Measurements from ENCODE around the gene ZEB2.

ZEB2 gene

DNA sequence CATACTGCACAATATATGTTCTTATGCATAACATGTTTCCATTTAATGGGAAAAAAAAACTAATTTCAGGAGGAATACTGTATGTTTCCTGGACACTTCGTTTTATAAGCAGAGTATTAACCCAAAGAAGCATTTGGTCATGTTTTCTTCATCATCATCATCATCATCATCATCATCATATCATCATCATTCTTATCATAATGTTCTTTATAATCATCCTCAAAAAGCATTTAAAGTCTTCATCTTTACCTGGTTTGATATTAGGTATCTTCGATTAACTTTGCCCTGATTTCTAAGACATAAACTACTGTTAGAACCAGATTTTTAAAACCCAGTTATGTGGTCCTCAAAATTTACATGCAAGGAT is 47.9 kb downstream of the ZEB2 start:
- no peak overlapping the region for H3K9ac ChIP-seq (ENCODE audit: low read depth, low read length)
- H3K4me3 ChIP-seq (ENCODE audit: low read depth, low read length) = no peak overlapping the region
- H3K27me3 ChIP-seq (ENCODE audit: control insufficient read depth, insufficient read depth, low read length) = no peaks in the 10 kb centered on the region
- H3K9me3 ChIP-seq (ENCODE audit: control insufficient read depth, insufficient read depth, low read length) = no peaks in the 10 kb centered on the region
- H3K36me3 ChIP-seq (ENCODE audit: control insufficient read depth, insufficient read depth, low read length) = no peaks in the 10 kb centered on the region
- peaks cover 33% of the 10 kb centered on the region for H3K4me1 ChIP-seq (ENCODE audit: control insufficient read depth, insufficient read depth, low read length)

DNA sequence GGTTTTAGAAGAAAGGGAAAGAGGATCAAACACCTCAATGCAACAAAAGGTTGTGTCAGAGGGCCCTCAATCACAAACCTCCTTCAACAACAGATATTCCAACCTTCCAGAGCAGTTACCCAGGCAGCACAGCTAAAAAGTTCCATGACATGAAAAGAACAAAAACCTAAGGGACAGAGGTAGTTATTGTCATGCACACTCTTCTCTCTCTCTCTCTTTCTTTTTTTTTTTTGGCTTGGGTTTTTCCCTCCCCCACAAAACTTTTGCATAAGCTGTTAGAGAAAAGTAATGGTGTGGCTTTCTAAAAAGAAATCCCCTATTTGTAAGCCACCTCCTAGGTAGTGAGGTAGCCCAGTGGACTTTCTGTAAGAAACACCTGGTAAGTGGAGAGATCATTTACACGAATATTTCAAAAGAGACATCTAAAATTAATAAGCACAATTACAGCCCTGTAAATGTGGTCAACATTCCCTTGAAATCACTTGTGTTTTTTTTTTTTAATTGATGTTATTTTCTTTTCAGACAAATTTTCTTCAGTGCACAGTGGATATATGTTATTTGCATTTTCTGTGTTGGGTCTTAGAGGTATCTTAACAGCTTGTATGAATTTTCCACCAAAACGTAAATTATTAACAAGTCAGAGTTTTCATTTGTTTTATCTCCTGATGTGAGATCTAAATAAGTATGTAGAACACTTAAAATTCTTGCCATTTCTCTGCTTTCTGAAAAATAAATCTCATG is 48.4 kb downstream of the ZEB2 start:
- Histone ChIP-seq H3K36me3 (ENCODE audit: control insufficient read depth, insufficient read depth, low read length) (no peaks in the 10 kb centered on the region), H3K4me3 (ENCODE audit: low read depth, low read length) (no peak overlapping the region), H3K4me1 (ENCODE audit: control insufficient read depth, insufficient read depth, low read length) (peaks cover 32% of the 10 kb centered on the region), H3K9me3 (ENCODE audit: control insufficient read depth, insufficient read depth, low read length) (no peaks in the 10 kb centered on the region), H3K9ac (ENCODE audit: low read depth, low read length) (no peak overlapping the region), H3K27me3 (ENCODE audit: control insufficient read depth, insufficient read depth, low read length) (no peaks in the 10 kb centered on the region)

DNA sequence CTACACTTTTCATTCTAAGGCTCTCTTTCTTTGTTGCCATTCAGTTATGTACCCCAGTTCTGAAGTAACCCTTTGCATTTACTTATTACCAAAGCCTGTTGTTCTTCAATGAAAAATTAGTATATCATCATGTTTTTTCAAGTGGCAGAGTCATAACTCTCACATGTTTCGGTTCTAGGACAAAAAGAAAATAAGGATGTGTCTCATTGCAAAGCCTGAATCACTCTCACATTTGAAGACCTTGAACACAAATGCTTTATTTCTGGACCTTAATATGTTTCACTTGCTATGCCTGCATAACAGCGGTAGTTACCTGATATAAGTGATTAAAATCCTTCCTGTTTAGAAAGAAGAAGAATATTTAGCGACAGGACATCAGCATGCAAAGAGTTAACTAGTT is 49.1 kb downstream of the ZEB2 start:
- Histone ChIP-seq H3K36me3 (ENCODE audit: control insufficient read depth, insufficient read depth, low read length) (no peaks in the 10 kb centered on the region), H3K4me3 (ENCODE audit: low read depth, low read length) (no peak overlapping the region), H3K27me3 (ENCODE audit: control insufficient read depth, insufficient read depth, low read length) (no peaks in the 10 kb centered on the region), H3K9ac (ENCODE audit: low read depth, low read length) (no peak overlapping the region), H3K9me3 (ENCODE audit: control insufficient read depth, insufficient read depth, low read length) (no peaks in the 10 kb centered on the region), H3K4me1 (ENCODE audit: control insufficient read depth, insufficient read depth, low read length) (peaks cover 28% of the 10 kb centered on the region)

DNA sequence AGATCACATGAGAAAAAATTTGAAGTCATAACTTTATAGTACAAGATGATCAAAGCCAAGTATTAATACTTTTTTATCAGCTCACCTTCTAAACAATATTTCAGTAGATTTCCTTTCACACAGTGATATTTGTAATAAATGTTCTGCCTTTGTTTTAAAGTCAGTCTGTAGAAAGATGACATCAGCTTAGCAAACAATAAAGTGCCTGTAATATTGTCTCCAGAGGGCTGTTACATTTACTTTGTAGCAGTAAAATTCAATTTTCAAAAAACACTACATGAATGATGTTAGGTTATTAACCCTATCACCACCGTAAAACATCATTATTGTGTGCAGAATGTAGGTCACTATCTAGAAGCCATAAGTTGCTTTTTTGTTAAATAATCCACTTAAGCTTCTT is 49.6 kb downstream of the ZEB2 start:
- no peak overlapping the region for H3K9ac ChIP-seq (ENCODE audit: low read depth, low read length)
- H3K4me3 ChIP-seq (ENCODE audit: low read depth, low read length) = no peak overlapping the region
- peaks cover 28% of the 10 kb centered on the region for H3K4me1 ChIP-seq (ENCODE audit: control insufficient read depth, insufficient read depth, low read length)
- H3K9me3 ChIP-seq (ENCODE audit: control insufficient read depth, insufficient read depth, low read length) = no peaks in the 10 kb centered on the region
- H3K27me3 ChIP-seq (ENCODE audit: control insufficient read depth, insufficient read depth, low read length) = no peaks in the 10 kb centered on the region
- H3K36me3 ChIP-seq (ENCODE audit: control insufficient read depth, insufficient read depth, low read length) = no peaks in the 10 kb centered on the region

DNA sequence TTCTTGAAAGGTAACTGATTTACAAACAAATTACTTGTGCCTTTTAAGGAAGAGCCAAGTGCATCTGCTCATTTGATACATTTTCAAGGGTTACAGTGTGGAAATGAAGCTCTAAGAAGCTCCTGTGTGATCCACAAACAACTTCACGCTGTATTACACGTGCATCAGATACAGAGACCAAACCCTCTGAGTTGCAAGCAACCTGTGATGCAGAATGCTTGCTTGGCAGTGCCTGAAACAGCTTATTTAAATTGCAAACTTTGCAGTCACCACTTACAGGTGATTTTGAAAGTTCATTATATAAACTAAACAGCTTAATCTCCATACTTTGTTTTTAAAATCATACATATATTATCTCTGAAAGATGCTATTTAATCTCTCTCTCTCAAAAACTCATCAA is 50.1 kb downstream of the ZEB2 start:
- Histone ChIP-seq H3K36me3 (ENCODE audit: control insufficient read depth, insufficient read depth, low read length) (no peaks in the 10 kb centered on the region), H3K27me3 (ENCODE audit: control insufficient read depth, insufficient read depth, low read length) (no peaks in the 10 kb centered on the region), H3K9me3 (ENCODE audit: control insufficient read depth, insufficient read depth, low read length) (no peaks in the 10 kb centered on the region), H3K9ac (ENCODE audit: low read depth, low read length) (no peak overlapping the region), H3K4me1 (ENCODE audit: control insufficient read depth, insufficient read depth, low read length) (peaks cover 28% of the 10 kb centered on the region), H3K4me3 (ENCODE audit: low read depth, low read length) (no peak overlapping the region)

DNA sequence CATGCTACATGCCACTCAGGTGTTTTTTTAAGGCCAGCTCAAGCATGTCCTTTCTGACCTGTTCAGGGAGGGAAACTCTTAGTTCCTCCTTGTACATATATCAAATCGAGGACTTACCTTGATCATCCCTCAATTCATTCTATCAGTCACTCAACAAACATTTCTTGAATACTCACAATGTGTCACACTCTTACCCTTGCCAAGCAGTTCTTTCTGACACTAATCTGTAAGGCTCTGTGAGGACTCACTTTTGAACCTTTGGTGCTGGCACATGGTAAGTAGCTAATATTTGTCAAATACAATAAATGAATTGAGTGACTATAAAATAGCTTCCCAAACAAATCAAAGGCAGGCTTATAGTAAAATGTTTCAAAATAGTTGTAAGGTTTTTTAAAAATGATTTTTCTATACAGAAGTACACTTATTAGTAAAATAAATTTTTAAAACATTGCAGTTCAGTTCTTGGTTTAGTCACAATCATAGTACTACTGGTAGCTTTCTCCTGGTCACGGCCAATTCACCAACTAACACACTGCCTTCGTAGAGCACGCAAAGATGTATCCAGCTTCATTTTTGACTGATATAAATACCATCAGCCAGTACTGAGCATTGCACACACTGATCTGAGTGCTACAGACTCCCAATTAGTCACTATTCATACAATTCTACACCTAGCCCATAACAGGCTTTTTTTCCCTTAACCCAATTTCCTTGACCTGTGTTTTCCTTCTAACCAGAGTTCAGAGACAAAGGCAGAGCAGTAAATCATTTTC is 50.9 kb downstream of the ZEB2 start:
- no peaks in the 10 kb centered on the region for H3K9me3 ChIP-seq (ENCODE audit: control insufficient read depth, insufficient read depth, low read length)
- H3K27me3 ChIP-seq (ENCODE audit: control insufficient read depth, insufficient read depth, low read length) = no peaks in the 10 kb centered on the region
- H3K4me1 ChIP-seq (ENCODE audit: control insufficient read depth, insufficient read depth, low read length) = peaks cover 28% of the 10 kb centered on the region
- H3K36me3 ChIP-seq (ENCODE audit: control insufficient read depth, insufficient read depth, low read length) = no peaks in the 10 kb centered on the region
- no peak overlapping the region for H3K9ac ChIP-seq (ENCODE audit: low read depth, low read length)
- H3K4me3 ChIP-seq (ENCODE audit: low read depth, low read length) = no peak overlapping the region

DNA sequence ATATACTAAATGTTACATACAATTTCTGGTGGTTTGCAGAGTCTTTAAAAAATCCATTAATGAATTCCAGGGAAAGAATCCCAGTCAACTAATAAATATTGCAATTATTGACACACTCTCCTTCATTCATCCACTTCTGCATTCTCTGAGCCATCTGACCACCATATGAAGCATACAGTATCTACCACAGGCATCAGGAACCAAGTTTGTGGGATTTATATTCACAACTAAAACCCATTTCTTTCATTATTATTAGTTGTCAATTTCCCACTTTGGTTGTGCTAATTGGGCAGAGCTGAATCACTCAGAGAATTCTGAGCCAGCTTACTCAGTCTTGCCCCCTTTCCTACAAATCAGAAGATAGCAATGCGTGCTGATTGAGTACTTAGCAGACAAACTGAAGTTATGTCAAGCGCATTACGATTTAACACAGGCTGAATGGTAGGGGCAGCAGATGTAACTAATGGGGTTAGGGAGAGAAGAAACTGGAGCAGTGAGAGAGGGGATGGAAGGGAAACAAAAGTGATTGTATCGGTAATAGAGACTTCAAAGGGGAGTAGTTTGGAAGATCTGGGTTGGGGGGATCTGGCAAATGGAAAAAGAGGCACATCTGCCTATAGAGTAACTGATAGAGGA is 52.3 kb downstream of the ZEB2 start:
- H3K9ac ChIP-seq (ENCODE audit: low read depth, low read length) = no peak overlapping the region
- H3K36me3 ChIP-seq (ENCODE audit: control insufficient read depth, insufficient read depth, low read length) = no peaks in the 10 kb centered on the region
- no peaks in the 10 kb centered on the region for H3K27me3 ChIP-seq (ENCODE audit: control insufficient read depth, insufficient read depth, low read length)
- H3K4me3 ChIP-seq (ENCODE audit: low read depth, low read length) = no peak overlapping the region
- no peaks in the 10 kb centered on the region for H3K9me3 ChIP-seq (ENCODE audit: control insufficient read depth, insufficient read depth, low read length)
- peaks cover 28% of the 10 kb centered on the region for H3K4me1 ChIP-seq (ENCODE audit: control insufficient read depth, insufficient read depth, low read length)

DNA sequence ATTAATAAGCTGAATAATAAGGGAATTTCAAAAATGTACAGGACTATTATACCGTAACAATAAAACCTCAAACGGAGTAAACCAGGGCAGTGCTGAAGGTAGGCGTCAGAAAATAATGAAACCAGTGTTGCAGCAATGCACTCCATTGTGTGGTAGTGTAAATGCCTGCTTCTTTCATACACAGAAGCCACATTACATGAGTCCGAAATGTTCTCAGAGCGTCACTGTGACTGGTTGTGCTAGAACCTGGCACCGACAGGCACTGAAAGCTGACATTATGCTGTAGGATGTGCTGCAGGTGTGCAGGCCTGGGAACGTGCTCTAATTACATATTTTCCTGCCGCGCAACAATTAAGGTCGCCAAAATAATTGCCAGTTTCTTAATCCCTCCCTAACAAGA is 53.3 kb downstream of the ZEB2 start:
- Histone ChIP-seq H3K4me3 (ENCODE audit: low read depth, low read length) (no peak overlapping the region), H3K27me3 (ENCODE audit: control insufficient read depth, insufficient read depth, low read length) (no peaks in the 10 kb centered on the region), H3K4me1 (ENCODE audit: control insufficient read depth, insufficient read depth, low read length) (peaks cover 24% of the 10 kb centered on the region), H3K9me3 (ENCODE audit: control insufficient read depth, insufficient read depth, low read length) (no peaks in the 10 kb centered on the region), H3K9ac (ENCODE audit: low read depth, low read length) (no peak overlapping the region), H3K36me3 (ENCODE audit: control insufficient read depth, insufficient read depth, low read length) (no peaks in the 10 kb centered on the region)

DNA sequence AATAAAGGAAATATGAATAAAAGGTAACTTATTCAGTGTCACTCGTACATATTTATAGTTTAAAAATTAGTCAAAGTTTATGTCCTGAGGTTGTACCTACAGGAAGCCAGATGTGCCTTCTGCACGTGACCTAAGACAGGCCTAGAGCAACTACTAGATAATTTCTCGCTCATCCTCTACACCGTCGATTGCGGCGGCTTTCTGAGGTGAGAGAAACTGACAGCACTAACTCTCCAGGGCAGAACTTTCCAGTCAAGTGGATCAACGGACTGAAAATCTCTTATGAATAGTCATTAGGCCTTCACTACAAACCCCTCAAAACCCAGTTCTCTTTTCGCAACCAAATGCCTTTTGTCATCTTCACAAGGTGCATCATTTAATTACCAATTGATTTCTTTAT is 54.2 kb downstream of the ZEB2 start:
- Histone ChIP-seq H3K4me3 (ENCODE audit: low read depth, low read length) (no peak overlapping the region), H3K36me3 (ENCODE audit: control insufficient read depth, insufficient read depth, low read length) (no peaks in the 10 kb centered on the region), H3K9me3 (ENCODE audit: control insufficient read depth, insufficient read depth, low read length) (no peaks in the 10 kb centered on the region), H3K9ac (ENCODE audit: low read depth, low read length) (no peak overlapping the region), H3K4me1 (ENCODE audit: control insufficient read depth, insufficient read depth, low read length) (peaks cover 17% of the 10 kb centered on the region), H3K27me3 (ENCODE audit: control insufficient read depth, insufficient read depth, low read length) (no peaks in the 10 kb centered on the region)

DNA sequence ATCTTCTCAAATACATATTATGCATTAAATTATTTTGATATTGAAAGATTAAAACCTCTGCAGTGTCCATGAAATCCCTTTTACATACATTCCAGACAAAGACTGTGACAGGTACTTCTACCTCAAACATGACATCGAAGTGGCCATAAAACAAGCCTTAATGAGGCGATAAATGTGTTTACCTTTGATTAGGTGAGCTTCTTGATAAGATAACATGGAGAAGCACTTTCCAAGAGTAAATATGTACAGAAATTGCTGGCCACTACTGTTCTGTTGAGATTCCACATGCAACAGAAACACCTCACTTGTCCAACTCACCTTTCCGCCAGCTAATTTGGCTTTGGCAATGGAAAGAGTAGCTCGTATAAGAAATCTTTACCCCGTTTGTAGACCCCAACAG is 55.2 kb downstream of the ZEB2 start:
- peaks cover 14% of the 10 kb centered on the region for H3K4me1 ChIP-seq (ENCODE audit: control insufficient read depth, insufficient read depth, low read length)
- no peak overlapping the region for H3K4me3 ChIP-seq (ENCODE audit: low read depth, low read length)
- H3K36me3 ChIP-seq (ENCODE audit: control insufficient read depth, insufficient read depth, low read length) = no peaks in the 10 kb centered on the region
- no peak overlapping the region for H3K9ac ChIP-seq (ENCODE audit: low read depth, low read length)
- H3K27me3 ChIP-seq (ENCODE audit: control insufficient read depth, insufficient read depth, low read length) = no peaks in the 10 kb centered on the region
- H3K9me3 ChIP-seq (ENCODE audit: control insufficient read depth, insufficient read depth, low read length) = no peaks in the 10 kb centered on the region

DNA sequence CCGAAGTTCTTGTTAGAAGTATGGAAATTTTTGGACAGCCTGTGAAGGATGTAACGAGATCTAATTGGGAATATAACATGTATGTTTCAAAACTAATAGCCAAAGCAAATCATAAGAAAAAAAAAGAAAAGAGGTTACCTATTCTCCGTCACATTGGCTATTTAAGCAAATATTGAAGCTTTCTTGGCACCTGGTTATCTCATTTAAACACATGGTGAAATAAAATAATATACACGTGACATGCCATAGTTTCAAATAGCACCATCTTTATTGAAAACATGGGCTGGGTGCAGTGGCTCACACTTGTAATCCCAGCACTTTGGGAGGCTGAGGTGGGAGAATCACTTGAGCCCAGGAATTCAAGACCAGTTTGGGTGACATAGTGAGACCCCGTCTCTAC is 56.7 kb downstream of the ZEB2 start:
- H3K4me1 ChIP-seq (ENCODE audit: control insufficient read depth, insufficient read depth, low read length) = peaks cover 17% of the 10 kb centered on the region
- H3K9me3 ChIP-seq (ENCODE audit: control insufficient read depth, insufficient read depth, low read length) = no peaks in the 10 kb centered on the region
- H3K9ac ChIP-seq (ENCODE audit: low read depth, low read length) = no peak overlapping the region
- H3K36me3 ChIP-seq (ENCODE audit: control insufficient read depth, insufficient read depth, low read length) = no peaks in the 10 kb centered on the region
- peaks cover 10% of the 10 kb centered on the region for H3K27me3 ChIP-seq (ENCODE audit: control insufficient read depth, insufficient read depth, low read length)
- no peak overlapping the region for H3K4me3 ChIP-seq (ENCODE audit: low read depth, low read length)

DNA sequence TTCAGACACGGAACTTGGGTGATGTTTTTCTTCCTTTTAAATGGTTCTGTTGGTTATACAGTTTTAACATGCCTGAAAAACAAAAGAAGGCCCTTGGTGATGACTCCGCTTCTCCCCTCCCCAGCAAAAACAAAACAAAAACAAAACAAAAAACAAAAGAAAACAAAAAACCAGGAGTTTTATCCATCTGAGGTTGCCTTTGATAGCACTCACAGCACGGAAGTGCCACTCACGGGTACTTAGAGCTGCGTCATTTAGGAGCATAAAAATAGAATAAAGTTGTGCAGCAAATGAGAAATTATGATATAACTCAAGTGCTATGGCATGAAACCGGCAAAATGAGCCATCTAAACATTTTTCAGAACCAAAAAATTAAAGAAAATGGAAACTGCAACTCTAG is 57.7 kb downstream of the ZEB2 start:
- H3K9me3 ChIP-seq (ENCODE audit: control insufficient read depth, insufficient read depth, low read length) = no peaks in the 10 kb centered on the region
- no peak overlapping the region for H3K4me3 ChIP-seq (ENCODE audit: low read depth, low read length)
- no peak overlapping the region for H3K9ac ChIP-seq (ENCODE audit: low read depth, low read length)
- H3K27me3 ChIP-seq (ENCODE audit: control insufficient read depth, insufficient read depth, low read length) = peaks cover 16% of the 10 kb centered on the region
- no peaks in the 10 kb centered on the region for H3K36me3 ChIP-seq (ENCODE audit: control insufficient read depth, insufficient read depth, low read length)
- H3K4me1 ChIP-seq (ENCODE audit: control insufficient read depth, insufficient read depth, low read length) = peaks cover 17% of the 10 kb centered on the region
